GM12878 (cell line): ENCODE results near the gene ACOT7. TPM values are rescaled to one million over a fixed set of nuclear protein-coding genes. Genes with fewer than 3 reads are reported as not detected.
A peak's percentile ranks its signal among the peaks of the same experiment; 100 is the strongest.

Source experiments
- ATAC-seq: fragments of 200-7000 bp; cut with Tn5 transposase; 3 replicates; pipeline ENCODE4 v1.9.1; 2020; ENCODE audit warnings: mild to moderate bottlenecking, moderate library complexity
- BruUV-seq: library from RNA; stranded (reverse); fragments of 400-500 nt; replicated peaks from 2 replicates; lab custom pipeline; 2021; lab: Mats Ljungman, UMichigan
- CTCF ChIA-PET: fragments of 300-600 bp; sonication (Branson Sonifier 250); formaldehyde crosslinking; extraction: SDS; loops from one replicate; lab custom pipeline; 2021; ENCODE audit warnings: inconsistent platforms; lab: Yijun Ruan, JAX
- POLR2A ChIA-PET: fragments of 350-600 bp; formaldehyde crosslinking; extraction: SDS; loops from one replicate; lab custom pipeline; 2021; ENCODE audit warnings: inconsistent platforms; lab: Charles Lee
- RAD21 ChIA-PET: fragments of 300-600 bp; sonication (Branson Sonifier 250); formaldehyde crosslinking; loops from one replicate; lab custom pipeline; 2023; ENCODE audit warnings: antibody characterized with exemption; ENCODE audit not compliant: unreplicated experiment; lab: Charles Lee
- SMC1A ChIA-PET: fragments of 300-600 bp; sonication (Branson Sonifier 250); formaldehyde crosslinking; loops from one replicate; lab custom pipeline; 2023; ENCODE audit not compliant: unreplicated experiment, uncharacterized antibody; lab: Charles Lee
- DNase-seq: peaks from one replicate; pipeline ENCODE4 v3.0.0-alpha.2; 2011; ENCODE audit warnings: low read depth, low spot score
- FAIRE-seq: peaks from 3 replicates; lab custom pipeline; 2011; peaks lifted over from hg19 to GRCh38; lab: Jason Lieb, UNC
- H2AFZ ChIP-seq: 2 replicates; pipeline ENCODE4 v1.6.0; 2011; ENCODE audit warnings: low read depth, low read length, control low read depth; ENCODE audit not compliant: control insufficient read depth
- H3K27ac ChIP-seq: 2 replicates; pipeline ENCODE4 v1.5.1; 2011; ENCODE audit warnings: control low read depth; ENCODE audit not compliant: control insufficient read depth, insufficient read depth
- H3K27me3 ChIP-seq, 2 experiments: replicated peaks in 1 of 2; 2 replicates each; pipeline versions ENCODE4 v1.6.0 to v1.6.1; 2011; ENCODE audit warnings: low read length in 1 of 2; ENCODE audit not compliant: control insufficient read depth in 2 of 2, insufficient read depth in 2 of 2
- H3K36me3 ChIP-seq, 2 experiments: 2 replicates each; pipeline ENCODE4 v1.5.1; 2011; ENCODE audit warnings: low read length in 1 of 2; ENCODE audit not compliant: control insufficient read depth in 2 of 2, insufficient read depth in 2 of 2
- H3K4me1 ChIP-seq: 2 replicates; pipeline ENCODE4 v1.6.1; 2011; ENCODE audit warnings: mild to moderate bottlenecking, low read length, moderate library complexity, mixed read lengths; ENCODE audit not compliant: control insufficient read depth, insufficient read depth
- H3K4me2 ChIP-seq: 2 replicates; pipeline ENCODE4 v1.6.0; 2011; ENCODE audit warnings: control low read depth; ENCODE audit not compliant: control insufficient read depth, insufficient read depth
- H3K4me3 ChIP-seq: fragments of 200-600 bp; sonication (generic); 2 replicates; pipeline ENCODE4 v1.5.1; 2016
- H3K79me2 ChIP-seq: 2 replicates; pipeline ENCODE4 v1.6.0; 2011; ENCODE audit warnings: low read length; ENCODE audit not compliant: control insufficient read depth, insufficient read depth
- H3K9ac ChIP-seq: 2 replicates; pipeline ENCODE4 v1.8.0; 2011; ENCODE audit warnings: low read length, control low read depth, mixed read lengths; ENCODE audit not compliant: control insufficient read depth, insufficient read depth
- H3K9me3 ChIP-seq: replicated peaks from 3 replicates; pipeline ENCODE4 v1.5.1; 2011; ENCODE audit warnings: mild to moderate bottlenecking, low read length; ENCODE audit not compliant: control insufficient read depth, insufficient read depth
- H4K20me1 ChIP-seq: 2 replicates; pipeline ENCODE4 v1.6.0; 2011; ENCODE audit not compliant: control insufficient read depth, insufficient read depth
- SMARCA5 ChIP-seq: fragments of 450-650 bp; IDR thresholded peaks from 2 replicates; pipeline ENCODE4 v1.6.1; 2017; ENCODE audit warnings: mild to moderate bottlenecking
- YY1 ChIP-seq: IDR thresholded peaks from 2 replicates; pipeline ENCODE4 v1.6.1; 2011; ENCODE audit warnings: low read depth, mild to moderate bottlenecking, low read length
- WGBS: methylation state at CpG from one replicate; pipeline ENCODE4 v1.1.6; 2016; ENCODE audit warnings: low lambda C conversion rate; ENCODE audit not compliant: insufficient replicate concordance, insufficient coverage; ENCODE audit errors: missing lambda C conversion rate; 5-methylcytosine and 5-hydroxymethylcytosine counted together
- in situ Hi-C: fragments of 300-500 bp; cut with MboI; formaldehyde crosslinking; loops from 9 replicates; pipeline ENCODE4 v1.14.3; 2018; ENCODE audit warnings: mixed read lengths
- intact Hi-C: fragments of 100-400 bp; cut with micrococcal nuclease; formaldehyde crosslinking; loops from one replicate; pipeline ENCODE4 v1.14.2; 2022; ENCODE audit not compliant: unreplicated experiment
- polyA plus RNA-seq, 11 experiments: library from polyadenylated mRNA; depleted of rRNA in 4 of 11; unstranded in 6 of 11; stranded (reverse) in 5 of 11; fragments of >200 nt; fragmentation: Nextera tagmentation in 4 of 11; fragmentation: Illumina TruSeq in 1 of 11; extraction: Ambion mirVana in 4 of 11; extraction: Trizol in 1 of 11; gene quantifications; 1 replicate in 1 of 11; 2 replicates in 10 of 11; pipeline versions ENCODE4 v1.2.1 to v1.2.3, GENCODE V29; 2011 to 2016; ENCODE audit warnings: inconsistent platforms in 2 of 11, missing spikeins in 2 of 11, low read depth in 1 of 11
- total RNA-seq, 4 experiments: library from RNA; depleted of rRNA in 3 of 4; stranded (reverse); fragments of >200 nt in 3 of 4; fragmentation: Illumina TruSeq in 1 of 4; extraction: Trizol in 1 of 4; gene quantifications; 2 replicates each; pipeline versions ENCODE4 v1.2.1 to v1.2.3, GENCODE V29; 2013 to 2021
- TF ChIP-seq, protein P1 (sequence below): fragments of 450-650 bp; IDR thresholded peaks from 2 replicates; pipeline ENCODE4 v1.6.1; 2018; ENCODE audit warnings: borderline replicate concordance, mild to moderate bottlenecking; ENCODE audit not compliant: partially characterized antibody

ACOT7 gene
- total and polyA plus RNA-seq, 10 of the 15 experiments (the other 5 are each of a cell fraction or from before 2014, with no cell fraction given) = 8.9 to 206 (median 61.2) TPM

DNA sequence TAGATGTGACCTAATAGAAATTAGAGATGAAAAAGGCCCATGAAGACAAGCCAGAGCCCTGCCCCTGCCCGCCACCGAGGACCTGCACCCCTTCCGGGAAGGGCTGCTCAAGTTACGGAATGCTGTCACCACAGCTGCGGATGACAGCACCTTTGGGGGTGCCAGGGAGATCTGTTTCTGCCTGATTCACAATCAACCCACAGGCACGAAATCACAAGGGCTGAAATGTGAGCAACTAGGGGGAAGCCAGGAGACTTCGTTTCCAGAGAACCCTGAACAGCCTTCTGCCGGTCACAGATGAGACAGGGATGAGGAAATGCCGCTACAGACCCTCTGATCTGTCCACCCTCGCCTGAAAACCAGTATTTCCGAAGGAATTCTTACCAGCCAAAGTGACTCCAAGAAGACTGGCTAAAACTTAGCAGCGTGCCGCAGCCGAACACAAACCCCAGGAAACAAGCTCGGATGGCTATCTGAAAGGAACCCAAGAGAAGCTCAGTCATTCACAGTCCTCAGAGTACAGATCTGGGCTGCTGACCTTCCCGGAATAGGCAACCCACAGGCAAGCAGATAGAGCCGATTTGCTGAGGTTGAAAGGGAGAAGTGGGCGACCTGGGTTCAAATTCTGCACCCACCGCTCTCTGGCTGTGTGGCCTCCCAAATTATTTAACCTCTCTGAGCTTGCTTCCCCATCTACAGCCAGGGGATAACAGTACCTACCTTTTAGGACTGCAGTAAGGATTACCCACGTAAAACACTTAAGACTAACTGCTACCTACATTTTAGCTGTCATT is 158.9 kb downstream of the ACOT7 start:
- Histone ChIP-seq H4K20me1 (no peaks in the 10 kb centered on the region), H3K79me2 (peaks cover 17% of the 10 kb centered on the region), H3K4me3 (peak overlapping the region; percentile 91), H3K4me2 (peak overlapping the region; percentile 56), H3K9ac (peak overlapping the region; percentile 94), H3K36me3 (peaks cover 0 to 15% of the 10 kb centered on the region in 2 experiments; a peak in 3 of 4 replicates), H2AFZ (peak overlapping the region; percentile 47; the same call in 1 of the 2 replicates), H3K9me3 (no peaks in the 10 kb centered on the region), H3K4me1 (peaks cover 5% of the 10 kb centered on the region; the same call in 1 of the 2 replicates), H3K27ac (peak overlapping the region; percentile 73), H3K27me3 (0 out of 4 replicates have a peak, but pooled peaks cover 0 to 1% of the 10 kb centered on the region in 2 experiments)
- DNase-seq = no peak
- peak; percentile 7 for ATAC-seq
- ChIA-PET POLR2A (interaction anchor here (0.5 to 2.0 kb wide), 4 partner anchors 10 to 159 kb away, joined by 3 to 10 read pairs (median 5); partner anchors contain the start of genes ACOT7 and RNF207), SMC1A (interaction anchor here (0.7 kb wide), 1 partner anchor 25 kb away, joined by 3 read pairs; no protein-coding TSS in a partner anchor), CTCF (interaction anchor here (0.8 to 1.0 kb wide), 3 partner anchors 25 to 203 kb away, joined by 3 to 4 read pairs (median 4); no protein-coding TSS in a partner anchor), RAD21 (interaction anchor here (0.6 to 2.0 kb wide), 4 partner anchors 12 to 159 kb away, joined by 3 to 10 read pairs (median 3); partner anchors contain the start of genes ACOT7 and RNF207)
- in situ Hi-C loops = no loop called here
- 32% methylated on average over 20 of the region's 20 CpGs for WGBS
- TF ChIP-seq YY1 = no peak
- peak; percentile 48; the same call in 1 of the 2 replicates for TF ChIP-seq SMARCA5
- TF ChIP-seq, protein P1, sequence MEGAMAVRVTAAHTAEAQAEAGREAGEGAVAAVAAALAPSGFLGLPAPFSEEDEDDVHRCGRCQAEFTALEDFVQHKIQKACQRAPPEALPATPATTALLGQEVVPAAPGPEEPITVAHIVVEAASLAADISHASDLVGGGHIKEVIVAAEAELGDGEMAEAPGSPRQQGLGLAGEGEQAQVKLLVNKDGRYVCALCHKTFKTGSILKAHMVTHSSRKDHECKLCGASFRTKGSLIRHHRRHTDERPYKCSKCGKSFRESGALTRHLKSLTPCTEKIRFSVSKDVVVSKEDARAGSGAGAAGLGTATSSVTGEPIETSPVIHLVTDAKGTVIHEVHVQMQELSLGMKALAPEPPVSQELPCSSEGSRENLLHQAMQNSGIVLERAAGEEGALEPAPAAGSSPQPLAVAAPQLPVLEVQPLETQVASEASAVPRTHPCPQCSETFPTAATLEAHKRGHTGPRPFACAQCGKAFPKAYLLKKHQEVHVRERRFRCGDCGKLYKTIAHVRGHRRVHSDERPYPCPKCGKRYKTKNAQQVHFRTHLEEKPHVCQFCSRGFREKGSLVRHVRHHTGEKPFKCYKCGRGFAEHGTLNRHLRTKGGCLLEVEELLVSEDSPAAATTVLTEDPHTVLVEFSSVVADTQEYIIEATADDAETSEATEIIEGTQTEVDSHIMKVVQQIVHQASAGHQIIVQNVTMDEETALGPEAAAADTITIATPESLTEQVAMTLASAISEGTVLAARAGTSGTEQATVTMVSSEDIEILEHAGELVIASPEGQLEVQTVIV = no peak
- intact Hi-C loops = no loop called here
- FAIRE-seq = no peak
- BruUV-seq = no TSS peak
